Central memory CD8-positive, alpha-beta T cell (primary cell): ENCODE results near the gene COL1A1.

ENCODE experiments used
- ATAC-seq: fragments of 150-1000 bp; cut with Tn5 transposase; replicated peaks from 2 replicates; pipeline ENCODE4 v1.10.0; 2022; ENCODE audit warnings: mild to moderate bottlenecking, moderate FRiP score, moderate number of reproducible peaks; ENCODE audit not compliant: poor library complexity, severe bottlenecking; ENCODE audit errors: extremely low read depth
- DNase-seq, 2 donors: peaks; one replicate each; pipeline ENCODE4 v3.0.0; 2021; ENCODE audit warnings: low spot score in 2 of 2
- H3K27ac Mint-ChIP-seq: one replicate; pipeline ENCODE4 v1.8.0; 2022; ENCODE audit warnings: low read depth, mild to moderate bottlenecking, moderate library complexity, mixed read lengths
- H3K27me3 Mint-ChIP-seq: one replicate; pipeline ENCODE4 v1.8.0; 2022; ENCODE audit warnings: mixed read lengths
- H3K36me3 Mint-ChIP-seq: one replicate; pipeline ENCODE4 v1.8.0; 2022; ENCODE audit warnings: mild to moderate bottlenecking, moderate library complexity, mixed read lengths; ENCODE audit not compliant: insufficient read depth
- H3K4me1 Mint-ChIP-seq: one replicate; pipeline ENCODE4 v1.8.0; 2022; ENCODE audit warnings: mixed read lengths
- H3K4me3 Mint-ChIP-seq: one replicate; pipeline ENCODE4 v1.8.0; 2022; ENCODE audit warnings: mild to moderate bottlenecking, moderate library complexity, mixed read lengths
- H3K9me3 Mint-ChIP-seq: one replicate; pipeline ENCODE4 v1.8.0; 2022; ENCODE audit warnings: mixed read lengths

The COL1A1 gene

DNA sequence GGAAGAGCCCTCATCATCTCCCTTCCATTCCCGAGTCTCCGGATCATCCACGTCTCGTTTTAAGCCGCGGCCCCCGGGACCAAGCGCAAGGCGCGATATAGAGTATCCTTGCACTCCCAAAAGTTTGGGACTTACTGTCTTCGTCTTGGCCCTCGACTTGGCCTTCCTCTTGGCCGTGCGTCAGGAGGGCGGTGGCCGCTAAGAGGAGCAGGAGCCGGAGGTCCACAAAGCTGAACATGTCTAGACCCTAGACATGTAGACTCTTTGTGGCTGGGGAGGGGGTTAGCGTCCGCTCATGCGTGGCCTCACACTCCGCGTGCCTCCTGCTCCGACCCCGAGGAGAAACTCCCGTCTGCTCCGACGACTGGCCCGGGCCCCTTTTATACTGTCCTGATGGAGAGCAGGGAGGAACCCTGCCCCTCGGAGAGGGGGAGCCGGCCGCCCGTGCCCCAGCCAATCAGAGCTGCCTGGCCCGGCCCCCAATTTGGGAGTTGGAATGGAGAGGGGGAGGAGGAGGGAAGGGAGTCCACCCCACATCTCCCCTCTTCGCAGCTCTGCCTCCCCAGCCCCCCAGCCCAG, at the start of gene COL1A1:
Gene COL1A1 (minus strand): TSS at position 356 of the 579 bp plus-strand sequence. CDS start 118 bp downstream, at position 238.
- no peak for ATAC-seq
- H3K4me3 Mint-ChIP-seq: peak within 1 kb of the TSS; percentile 76
- H3K9me3 Mint-ChIP-seq: no peaks in the 10 kb centered on the region
- DNase-seq: no peak
- H3K27ac Mint-ChIP-seq: peak within 1 kb of the TSS; percentile 76
- H3K36me3 Mint-ChIP-seq: peaks cover 4% of the 10 kb centered on the region
- peaks cover 81% of the 10 kb centered on the region for H3K27me3 Mint-ChIP-seq
- peaks cover 16% of the 10 kb centered on the region for H3K4me1 Mint-ChIP-seq

DNA sequence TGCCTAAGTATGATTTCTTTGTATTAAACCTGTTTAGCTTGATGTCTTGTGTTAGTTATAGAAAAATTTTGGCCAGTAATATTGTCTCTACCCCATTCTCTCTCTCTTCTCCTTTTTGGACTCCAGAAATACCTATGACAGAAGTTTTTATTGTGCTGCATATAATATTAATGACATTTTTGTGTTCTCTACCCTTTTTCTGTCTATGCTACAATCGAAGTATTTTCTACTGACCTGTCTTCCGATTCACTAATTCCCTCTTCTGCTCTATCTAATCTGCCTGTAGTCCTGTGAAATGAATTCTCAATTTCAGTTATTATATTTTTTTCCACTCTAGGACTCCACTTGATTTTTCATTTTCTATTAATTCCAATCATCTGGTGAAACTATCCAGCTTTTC, 46.8 kb upstream of the COL1A1 start:
- peaks cover 7% of the 10 kb centered on the region for H3K9me3 Mint-ChIP-seq
- H3K4me3 Mint-ChIP-seq: no peak overlapping the region
- H3K36me3 Mint-ChIP-seq: no peaks in the 10 kb centered on the region
- no peak for ATAC-seq
- H3K27me3 Mint-ChIP-seq: peaks cover 73% of the 10 kb centered on the region
- H3K27ac Mint-ChIP-seq: no peak overlapping the region
- H3K4me1 Mint-ChIP-seq: no peaks in the 10 kb centered on the region
- no peak for DNase-seq

DNA sequence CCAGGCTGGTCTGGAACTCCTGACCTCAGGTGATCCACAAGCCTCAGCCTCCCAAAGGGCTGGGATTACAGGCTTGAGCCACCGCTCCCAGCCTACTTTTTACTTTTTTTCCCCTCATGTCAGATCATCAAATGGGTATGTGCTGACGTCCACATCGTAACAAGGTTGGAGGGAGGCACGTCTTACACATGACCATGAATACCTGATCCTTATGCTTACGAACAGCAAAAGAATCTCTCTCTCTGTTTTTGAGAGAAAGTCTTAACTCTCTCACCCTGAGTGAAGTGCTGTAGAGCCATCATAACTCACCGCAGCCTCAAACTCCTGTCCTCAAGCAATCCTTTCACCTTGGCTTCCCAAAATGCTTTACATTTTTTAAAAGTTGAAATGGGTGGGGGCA, 43.3 kb upstream of the COL1A1 start:
- ATAC-seq (no peak), DNase-seq (no peak)
- Mint-ChIP-seq H3K36me3 (no peaks in the 10 kb centered on the region), H3K4me3 (no peak overlapping the region), H3K9me3 (peaks cover 7% of the 10 kb centered on the region), H3K27ac (no peak overlapping the region), H3K4me1 (no peaks in the 10 kb centered on the region), H3K27me3 (peaks cover 86% of the 10 kb centered on the region)

DNA sequence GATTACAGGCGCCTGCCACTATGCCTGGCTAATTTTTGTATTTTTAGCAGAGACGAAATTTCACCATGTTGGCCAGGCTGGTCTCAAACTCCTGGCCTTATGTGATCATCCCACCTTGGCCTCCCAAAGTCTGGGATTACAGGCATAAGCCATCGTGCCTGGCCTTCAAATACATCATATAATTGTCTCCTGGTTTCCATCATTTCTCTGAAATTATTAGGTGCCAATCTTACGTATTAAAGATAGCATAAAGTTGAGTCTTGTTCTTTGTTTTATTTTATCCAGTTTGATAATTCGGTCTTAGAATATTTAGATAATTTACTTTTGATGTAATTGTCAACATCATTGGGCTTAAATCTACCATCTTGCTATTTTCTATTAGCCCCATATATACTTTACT, 40.0 kb upstream of the COL1A1 start:
- no peak overlapping the region for H3K4me3 Mint-ChIP-seq
- no peak overlapping the region for H3K27ac Mint-ChIP-seq

DNA sequence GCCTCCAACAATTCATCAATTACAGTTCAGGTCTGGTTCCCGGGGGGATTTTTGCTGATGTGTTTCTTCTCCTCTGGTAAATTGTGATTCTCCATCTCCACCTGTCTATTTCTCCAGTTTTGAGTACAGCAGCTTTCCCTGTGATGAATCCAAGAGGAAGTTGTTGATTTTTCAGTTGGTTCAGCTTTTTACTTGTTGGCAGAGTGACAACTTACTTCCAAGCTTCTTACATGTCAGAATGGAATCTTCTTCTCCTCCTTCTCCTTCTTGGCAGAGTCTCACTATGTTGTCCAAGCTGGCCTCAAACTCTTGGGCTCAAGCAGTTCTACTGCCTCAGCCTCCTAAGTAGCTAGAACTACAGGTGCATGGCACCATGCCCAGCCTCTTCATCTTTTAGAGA, 39.4 kb upstream of the COL1A1 start:
- Mint-ChIP-seq H3K9me3 (no peaks in the 10 kb centered on the region), H3K27ac (no peak overlapping the region), H3K4me1 (no peaks in the 10 kb centered on the region), H3K36me3 (no peaks in the 10 kb centered on the region), H3K4me3 (no peak overlapping the region), H3K27me3 (peaks cover 90% of the 10 kb centered on the region)
- DNase-seq (no peak), ATAC-seq (no peak)

More for the DNA sequence above, 40.0 kb upstream of the COL1A1 start:
- Mint-ChIP-seq H3K9me3 (no peaks in the 10 kb centered on the region), H3K27me3 (peaks cover 86% of the 10 kb centered on the region), H3K36me3 (no peaks in the 10 kb centered on the region), H3K4me1 (no peaks in the 10 kb centered on the region)
- no peak for ATAC-seq
- DNase-seq: no peak

DNA sequence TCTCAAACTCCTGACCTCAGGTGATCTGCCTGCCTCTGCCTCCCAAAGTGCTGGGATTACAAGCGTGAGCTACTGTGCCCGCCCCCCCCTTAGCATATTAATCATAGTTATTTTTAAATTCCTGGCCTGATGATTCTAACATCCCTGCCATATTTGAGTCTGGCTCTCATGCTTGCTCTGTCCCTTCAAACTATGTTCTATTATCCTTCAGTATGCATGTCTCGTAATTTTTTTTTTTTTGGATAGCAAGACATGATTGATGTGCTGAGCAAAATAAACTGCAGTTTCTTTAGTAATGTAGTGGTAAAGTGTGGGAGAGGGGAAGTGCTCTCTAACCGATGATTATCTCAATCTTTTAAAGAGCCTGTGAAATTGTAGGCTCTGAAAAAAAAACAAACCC, 38.5 kb upstream of the COL1A1 start:
- ATAC-seq: no peak
- Mint-ChIP-seq H3K4me3 (no peak overlapping the region), H3K4me1 (no peaks in the 10 kb centered on the region), H3K9me3 (no peaks in the 10 kb centered on the region), H3K27me3 (peaks cover 94% of the 10 kb centered on the region), H3K36me3 (no peaks in the 10 kb centered on the region), H3K27ac (no peak overlapping the region)
- no peak for DNase-seq

DNA sequence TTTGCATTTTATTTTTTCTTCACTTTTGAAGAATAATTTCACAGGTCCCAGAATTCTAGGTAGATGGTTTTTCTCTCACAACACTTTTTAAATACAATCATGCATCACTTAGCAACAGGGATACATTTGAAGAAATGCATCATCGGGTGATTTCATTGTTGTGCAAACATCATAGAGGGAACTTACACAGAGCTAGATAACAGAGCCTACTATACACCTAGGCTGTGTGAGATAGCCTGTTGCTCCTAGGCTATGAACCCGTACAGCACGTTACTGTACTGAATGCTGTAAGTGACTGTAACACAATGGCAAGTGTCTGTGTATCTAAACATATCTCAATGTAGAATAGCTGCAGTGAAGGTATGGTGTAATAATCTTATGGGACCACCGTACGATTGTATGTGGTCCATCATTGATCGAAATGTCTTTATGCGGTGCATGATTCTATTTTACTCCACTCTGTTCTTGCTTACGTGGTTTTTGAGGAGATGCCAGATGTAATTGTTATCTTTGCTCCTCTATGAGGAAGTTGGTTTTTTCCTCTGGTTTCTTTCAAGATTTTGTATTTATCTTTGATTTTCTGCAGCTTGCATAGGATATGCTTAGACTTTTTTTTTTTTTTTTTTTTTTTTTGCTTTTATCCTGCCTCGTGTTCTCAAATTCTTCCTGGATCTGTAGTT, 37.3 kb upstream of the COL1A1 start:
- DNase-seq (no peak), ATAC-seq (no peak)
- Mint-ChIP-seq H3K36me3 (no peaks in the 10 kb centered on the region), H3K4me1 (no peaks in the 10 kb centered on the region), H3K9me3 (no peaks in the 10 kb centered on the region), H3K4me3 (no peak overlapping the region), H3K27ac (no peak overlapping the region), H3K27me3 (peaks cover 82% of the 10 kb centered on the region)

DNA sequence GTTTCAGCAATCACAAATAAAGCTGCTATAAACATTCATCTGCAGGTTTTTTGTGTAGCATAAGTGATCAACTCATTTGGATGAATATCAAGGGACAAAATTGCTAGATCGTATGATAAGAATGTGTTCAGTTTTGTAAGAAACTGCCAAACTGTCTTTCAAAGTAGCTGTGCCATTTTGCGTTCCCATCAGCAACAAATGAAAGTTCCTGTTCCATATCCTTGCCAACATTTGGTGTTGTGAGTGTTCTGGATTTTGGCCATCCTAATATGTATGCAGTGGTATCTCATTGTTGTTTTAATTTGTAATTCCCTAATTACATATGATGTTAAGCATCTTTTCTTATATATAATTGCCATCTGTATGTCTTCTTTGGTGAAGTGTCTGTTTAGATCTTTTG, 36.5 kb upstream of the COL1A1 start:
- no peaks in the 10 kb centered on the region for H3K9me3 Mint-ChIP-seq
- H3K27me3 Mint-ChIP-seq: peaks cover 74% of the 10 kb centered on the region
- no peaks in the 10 kb centered on the region for H3K36me3 Mint-ChIP-seq
- H3K4me3 Mint-ChIP-seq: no peak overlapping the region
- DNase-seq (no peak), ATAC-seq (no peak)
- no peak overlapping the region for H3K27ac Mint-ChIP-seq
- H3K4me1 Mint-ChIP-seq: no peaks in the 10 kb centered on the region

DNA sequence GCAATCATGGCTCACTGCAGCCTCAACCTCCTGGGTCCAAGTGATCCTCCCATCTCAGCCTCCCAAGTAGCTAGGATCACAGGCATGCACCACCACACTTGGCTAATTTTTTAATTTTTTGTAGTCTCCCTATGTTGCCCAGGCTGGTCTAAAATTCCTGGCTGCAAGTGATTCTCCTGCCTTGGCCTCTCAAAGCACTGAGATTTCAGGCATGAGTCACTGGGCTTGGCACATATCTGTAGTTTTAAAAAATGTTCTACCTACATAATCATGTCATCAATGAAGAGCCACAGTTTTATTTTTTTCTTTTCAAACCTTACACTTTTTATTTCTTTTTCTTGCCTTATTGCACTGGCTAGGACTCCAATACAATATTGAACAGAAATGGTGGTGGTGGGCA, 33.1 kb upstream of the COL1A1 start:
- Mint-ChIP-seq H3K9me3 (no peaks in the 10 kb centered on the region), H3K27me3 (peaks cover 58% of the 10 kb centered on the region), H3K36me3 (no peaks in the 10 kb centered on the region), H3K4me3 (no peak overlapping the region), H3K4me1 (no peaks in the 10 kb centered on the region), H3K27ac (no peak overlapping the region)
- ATAC-seq (no peak), DNase-seq (no peak)

DNA sequence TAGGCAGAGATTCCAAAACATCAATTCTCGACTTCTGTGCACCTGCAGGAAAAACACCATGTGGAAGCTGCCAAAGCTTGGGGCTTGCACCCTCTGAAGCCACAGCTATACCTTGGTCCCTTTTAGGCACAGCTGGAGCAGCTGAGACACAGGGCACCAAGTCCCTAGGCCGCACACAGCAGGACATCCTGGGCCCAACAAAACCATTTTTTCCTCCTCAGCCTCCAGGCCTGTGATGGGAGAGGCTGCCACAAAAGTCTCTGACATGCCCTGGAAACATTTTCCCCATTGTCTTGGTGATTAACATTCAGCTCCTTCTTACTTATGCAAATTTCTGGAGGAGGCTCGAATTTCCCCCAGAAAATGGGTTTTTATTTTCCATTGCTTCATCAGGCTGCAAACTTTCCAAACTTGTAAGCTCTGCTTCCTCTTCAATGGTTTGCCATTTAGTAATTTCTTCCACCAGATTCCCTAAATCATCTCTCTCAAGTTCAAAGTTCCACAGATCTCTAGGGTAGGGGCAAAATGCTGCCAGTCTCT, 24.3 kb upstream of the COL1A1 start:
- H3K27me3 Mint-ChIP-seq: peaks cover 14% of the 10 kb centered on the region
- ATAC-seq (no peak), DNase-seq (no peak)
- no peaks in the 10 kb centered on the region for H3K4me1 Mint-ChIP-seq
- H3K9me3 Mint-ChIP-seq: no peaks in the 10 kb centered on the region
- no peaks in the 10 kb centered on the region for H3K36me3 Mint-ChIP-seq
- H3K27ac Mint-ChIP-seq: no peak overlapping the region
- H3K4me3 Mint-ChIP-seq: no peak overlapping the region

DNA sequence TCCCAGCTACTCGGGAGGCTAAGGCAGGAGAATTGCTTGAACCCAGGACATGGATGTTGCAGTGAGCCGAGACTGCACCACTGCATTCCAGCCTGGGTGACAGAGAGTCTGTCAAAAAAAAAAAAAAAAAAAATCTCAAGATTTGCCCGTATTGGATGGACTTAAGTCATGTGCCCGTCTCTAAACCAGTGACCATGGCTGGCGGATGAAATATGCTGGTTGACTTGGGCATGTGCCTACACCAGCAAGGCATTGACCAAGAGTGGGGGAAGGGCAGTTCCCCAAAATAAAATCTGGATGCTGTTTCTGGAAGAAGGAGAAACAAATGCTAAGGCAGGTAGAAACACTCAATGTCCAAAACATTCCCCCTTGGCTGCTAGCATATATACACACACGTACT, 21.5 kb upstream of the COL1A1 start:
- no peak for ATAC-seq
- DNase-seq: no peak
- H3K36me3 Mint-ChIP-seq: no peaks in the 10 kb centered on the region
- H3K4me3 Mint-ChIP-seq: no peak overlapping the region
- no peaks in the 10 kb centered on the region for H3K4me1 Mint-ChIP-seq
- peaks cover 24% of the 10 kb centered on the region for H3K27me3 Mint-ChIP-seq
- H3K9me3 Mint-ChIP-seq: no peaks in the 10 kb centered on the region
- no peak overlapping the region for H3K27ac Mint-ChIP-seq

DNA sequence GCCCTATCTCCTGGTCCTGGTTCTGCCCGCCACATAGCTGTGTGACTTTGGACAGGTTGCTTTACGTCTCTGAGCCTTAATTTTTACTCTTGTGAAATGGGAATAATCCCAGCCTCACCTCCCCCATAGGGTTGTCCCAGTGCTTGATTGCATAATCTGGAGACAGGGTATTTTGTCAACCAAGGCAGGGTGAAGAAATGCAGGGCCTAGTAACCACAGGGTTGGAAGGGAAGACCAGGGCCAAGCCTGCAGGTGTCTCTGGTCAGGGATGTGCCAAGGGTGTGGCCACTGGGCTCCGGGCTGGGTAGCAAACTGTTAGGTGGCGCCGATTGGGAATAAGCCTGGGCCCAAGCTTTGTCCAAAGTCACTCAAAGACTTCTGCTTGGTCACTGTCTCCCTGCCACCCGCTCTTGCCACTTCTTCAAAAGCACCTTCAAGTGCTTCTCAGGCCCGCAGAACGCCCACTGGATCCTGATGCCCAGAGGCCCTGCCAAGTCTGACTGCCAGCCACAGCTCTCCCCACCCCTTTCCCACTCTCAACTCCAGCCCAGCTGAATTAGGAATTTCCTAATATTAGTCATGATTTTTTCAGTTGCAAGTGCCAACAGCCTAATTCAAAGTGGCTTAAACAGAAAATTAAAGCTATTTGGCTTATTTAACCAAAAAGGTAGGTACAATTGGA, 20.6 kb upstream of the COL1A1 start:
- ATAC-seq (no peak), DNase-seq (no peak)
- no peak overlapping the region for H3K4me3 Mint-ChIP-seq
- no peaks in the 10 kb centered on the region for H3K9me3 Mint-ChIP-seq
- peaks cover 33% of the 10 kb centered on the region for H3K27me3 Mint-ChIP-seq
- H3K27ac Mint-ChIP-seq: no peak overlapping the region
- H3K36me3 Mint-ChIP-seq: no peaks in the 10 kb centered on the region
- no peaks in the 10 kb centered on the region for H3K4me1 Mint-ChIP-seq
